CD8-positive, alpha-beta memory T cell (primary cell): Measurements from ENCODE around the gene S100A16. TPM values are rescaled to one million over a fixed set of nuclear protein-coding genes. Genes with fewer than 3 reads are reported as not detected.
A peak's percentile ranks its signal among the peaks of the same experiment; 100 is the strongest.

Experiments used
- CTCF ChIA-PET: fragments of 350-600 bp; sonication (Branson Sonifier 250); formaldehyde crosslinking; loops from one replicate; lab custom pipeline; 2021; ENCODE audit warnings: antibody characterized with exemption; lab: Charles Lee
- POLR2A ChIA-PET: fragments of 350-600 bp; sonication (Branson Sonifier 250); formaldehyde crosslinking; loops from one replicate; lab custom pipeline; 2021; ENCODE audit warnings: antibody characterized with exemption; lab: Charles Lee
- DNase-seq, 5 donors: peaks; one replicate each; pipeline versions ENCODE4 v3.0.0 to v3.0.0-alpha.2; 2020 to 2022; ENCODE audit warnings: mixed read lengths in 1 of 5
- H3K27ac ChIP-seq: one replicate; pipeline ENCODE4 v1.7.0; 2013; ENCODE audit warnings: low read depth, mild to moderate bottlenecking, low read length, moderate library complexity
- H3K27me3 ChIP-seq: 2 replicates; pipeline ENCODE4 v1.7.0; 2013; ENCODE audit warnings: low read length, mild to moderate bottlenecking; ENCODE audit not compliant: insufficient read depth, poor library complexity, severe bottlenecking
- H3K36me3 ChIP-seq: 2 replicates; pipeline ENCODE4 v1.7.0; 2013; ENCODE audit warnings: mild to moderate bottlenecking, low read length, moderate library complexity; ENCODE audit not compliant: insufficient read depth
- H3K4me1 ChIP-seq: 2 replicates; pipeline ENCODE4 v1.7.0; 2013; ENCODE audit warnings: mild to moderate bottlenecking, low read length, moderate library complexity; ENCODE audit not compliant: insufficient read depth
- H3K4me3 ChIP-seq: 2 replicates; pipeline ENCODE4 v1.7.0; 2013; ENCODE audit warnings: mild to moderate bottlenecking, low read length
- H3K9me3 ChIP-seq: 2 replicates; pipeline ENCODE4 v1.7.0; 2013; ENCODE audit warnings: mild to moderate bottlenecking, low read length
- H3K27ac Mint-ChIP-seq, 8 donors: one replicate each; pipeline ENCODE4 v1.8.0; 2020 to 2021; ENCODE audit warnings: mixed read lengths in 8 of 8, mild to moderate bottlenecking in 6 of 8, inconsistent platforms in 3 of 8, moderate library complexity in 3 of 8
- H3K27me3 Mint-ChIP-seq, 2 donors: one replicate each; pipeline ENCODE4 v1.8.0; 2020 to 2021; ENCODE audit warnings: mixed read lengths in 2 of 2, mild to moderate bottlenecking in 1 of 2, moderate library complexity in 1 of 2
- H3K36me3 Mint-ChIP-seq, 3 donors: one replicate each; pipeline ENCODE4 v1.8.0; 2020 to 2021; ENCODE audit warnings: mixed read lengths in 3 of 3, inconsistent platforms in 1 of 3, mild to moderate bottlenecking in 1 of 3
- H3K4me1 Mint-ChIP-seq, 3 donors: one replicate each; pipeline ENCODE4 v1.8.0; 2020 to 2021; ENCODE audit warnings: mixed read lengths in 3 of 3, inconsistent platforms in 1 of 3, mild to moderate bottlenecking in 1 of 3
- H3K4me3 Mint-ChIP-seq, 7 donors: one replicate each; pipeline ENCODE4 v1.8.0; 2020 to 2021; ENCODE audit warnings: mixed read lengths in 7 of 7, mild to moderate bottlenecking in 6 of 7, moderate library complexity in 4 of 7, inconsistent platforms in 2 of 7
- H3K9me3 Mint-ChIP-seq, 5 donors: one replicate each; pipeline ENCODE4 v1.8.0; 2020 to 2022; ENCODE audit warnings: mixed read lengths in 5 of 5, mild to moderate bottlenecking in 3 of 5, moderate library complexity in 2 of 5, inconsistent platforms in 1 of 5
- polyA plus RNA-seq: library from polyadenylated mRNA; unstranded; fragments of 300-500 nt; fragmentation: Illumina TruSeq; gene quantifications from one replicate; pipeline ENCODE4 v1.2.3, GENCODE V29; 2021
- total RNA-seq, 2 experiments: library from RNA; stranded (reverse); gene quantifications; one replicate each; pipeline ENCODE4 v1.2.3, GENCODE V29; 2021

S100A16 gene
- total and polyA plus RNA-seq, 3 experiments from 2014 or later: not detected

DNA sequence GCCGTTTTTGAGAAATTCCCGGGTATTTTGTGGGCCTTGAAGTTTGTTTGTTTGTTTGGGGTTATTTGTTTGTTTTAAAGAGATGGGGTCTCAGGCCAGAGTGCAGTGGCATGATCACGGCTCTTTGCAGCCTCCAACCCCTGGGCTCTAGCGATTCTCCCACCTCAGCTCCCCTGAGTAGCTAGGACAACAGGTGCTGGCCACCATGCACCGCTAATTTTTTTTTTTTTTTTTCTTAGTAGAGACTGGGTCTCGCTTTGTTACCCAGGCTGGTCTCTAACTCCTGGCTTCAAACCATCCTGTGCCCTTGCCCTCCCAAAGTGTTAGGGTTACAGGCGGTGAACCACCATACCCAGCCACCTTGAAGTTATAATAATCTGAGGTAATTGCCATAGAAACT is 22.9 kb upstream of the S100A16 start:
- H3K36me3 Mint-ChIP-seq: peaks cover 6 to 56% (median 6%) of the 10 kb centered on the region in 3 donors
- peaks cover 0 to 2% of the 10 kb centered on the region in 2 donors for H3K27me3 Mint-ChIP-seq
- peak overlapping the region; percentile 63 to 100 (median 89) for H3K27ac Mint-ChIP-seq
- Histone ChIP-seq H3K27me3 (no peaks in the 10 kb centered on the region), H3K27ac (no peak overlapping the region), H3K4me3 (no peak overlapping the region), H3K36me3 (peaks cover 35% of the 10 kb centered on the region), H3K9me3 (no peaks in the 10 kb centered on the region), H3K4me1 (peaks cover 37% of the 10 kb centered on the region)
- peaks cover 29 to 54% (median 46%) of the 10 kb centered on the region in 3 donors for H3K4me1 Mint-ChIP-seq
- peak overlapping the region; percentile 97 to 100 (median 99) for H3K4me3 Mint-ChIP-seq
- ChIA-PET CTCF (interaction anchor here (1.1 kb wide), 1 partner anchor 124 kb away, joined by 3 read pairs; no protein-coding TSS in a partner anchor), POLR2A (no interaction called here)
- no peaks in the 10 kb centered on the region for H3K9me3 Mint-ChIP-seq
- DNase-seq: no peak

DNA sequence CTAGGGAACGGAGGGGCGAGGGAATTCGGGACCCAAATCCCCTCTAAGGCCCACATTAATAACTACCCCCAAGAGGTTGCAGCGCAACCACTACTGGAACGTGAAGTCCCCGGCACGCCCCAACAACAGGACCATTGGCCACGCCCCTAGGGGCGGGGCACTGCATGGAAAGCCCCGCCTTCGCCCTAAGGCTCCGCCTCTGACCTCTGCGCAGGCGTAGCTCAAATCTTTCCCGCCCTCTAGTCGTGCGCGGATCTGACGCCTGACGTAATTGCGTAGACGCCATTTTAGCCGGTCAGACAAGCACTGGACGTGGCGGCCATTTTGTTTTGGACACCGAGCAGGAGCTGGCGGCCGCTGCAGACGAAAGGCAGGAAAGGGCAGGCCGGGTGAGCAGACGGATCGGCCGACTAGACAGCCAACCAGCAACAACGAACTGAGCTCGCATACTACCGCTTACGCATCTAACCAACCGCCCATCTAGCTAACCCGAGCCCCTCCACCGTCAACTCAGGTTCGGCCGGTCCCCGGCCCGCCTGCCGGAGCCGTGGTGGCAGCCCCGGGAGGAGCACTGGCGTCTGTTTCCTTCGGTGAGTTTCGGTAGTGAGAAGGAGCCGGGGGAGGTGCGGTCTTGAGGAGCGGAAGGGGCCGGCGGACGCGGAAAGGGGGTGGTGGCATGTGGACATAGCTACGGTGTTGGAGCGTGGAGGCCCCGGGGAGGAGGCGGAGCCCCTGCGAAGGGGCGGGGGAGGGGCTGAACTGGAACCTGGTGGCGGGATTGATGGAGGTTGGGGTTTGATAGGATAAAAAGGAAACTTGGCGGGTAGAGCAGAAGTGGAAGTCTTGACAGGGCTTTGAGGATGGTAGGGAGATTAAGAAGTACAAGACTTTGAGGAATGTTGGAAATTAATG is 21.1 kb upstream of the S100A16 start, which contains the start of gene CHTOP:
CHTOP (plus strand) TSS at position 313 of the 912 bp plus-strand sequence. CDS start 2,523 bp downstream, outside the sequence.
- H3K4me3 ChIP-seq: peak within 1 kb of the TSS; percentile 99
- CTCF ChIA-PET: interaction anchor here (0.8 to 1.6 kb wide), 8 partner anchors 9 to 1175 kb away, joined by 3 to 5 read pairs (median 3); partner anchors contain the start of gene RAB13
- peaks cover 29 to 48% (median 44%) of the 10 kb centered on the region in 3 donors for H3K4me1 Mint-ChIP-seq
- H3K27ac Mint-ChIP-seq: peak within 1 kb of the TSS; percentile 97 to 100 (median 100)
- no peaks in the 10 kb centered on the region for H3K9me3 ChIP-seq
- peaks cover 6 to 42% (median 6%) of the 10 kb centered on the region in 3 donors for H3K36me3 Mint-ChIP-seq
- no peaks in the 10 kb centered on the region for H3K9me3 Mint-ChIP-seq
- H3K27me3 Mint-ChIP-seq: peaks cover 0 to 2% of the 10 kb centered on the region in 2 donors
- H3K36me3 ChIP-seq: peaks cover 28% of the 10 kb centered on the region
- POLR2A ChIA-PET: interaction anchor here (0.5 to 2.2 kb wide), 20 partner anchors 9 to 586 kb away, joined by 3 to 24 read pairs (median 6); partner anchors contain the start of genes CREB3L4, ILF2, INTS3 and NPR1
- H3K4me1 ChIP-seq: peaks cover 31% of the 10 kb centered on the region
- peak within 1 kb of the TSS; percentile 100 for H3K27ac ChIP-seq
- DNase-seq: peak; percentile 89 to 98 (median 96)
- H3K4me3 Mint-ChIP-seq: peak within 1 kb of the TSS; percentile 97 to 100 (median 99)
- no peaks in the 10 kb centered on the region for H3K27me3 ChIP-seq

DNA sequence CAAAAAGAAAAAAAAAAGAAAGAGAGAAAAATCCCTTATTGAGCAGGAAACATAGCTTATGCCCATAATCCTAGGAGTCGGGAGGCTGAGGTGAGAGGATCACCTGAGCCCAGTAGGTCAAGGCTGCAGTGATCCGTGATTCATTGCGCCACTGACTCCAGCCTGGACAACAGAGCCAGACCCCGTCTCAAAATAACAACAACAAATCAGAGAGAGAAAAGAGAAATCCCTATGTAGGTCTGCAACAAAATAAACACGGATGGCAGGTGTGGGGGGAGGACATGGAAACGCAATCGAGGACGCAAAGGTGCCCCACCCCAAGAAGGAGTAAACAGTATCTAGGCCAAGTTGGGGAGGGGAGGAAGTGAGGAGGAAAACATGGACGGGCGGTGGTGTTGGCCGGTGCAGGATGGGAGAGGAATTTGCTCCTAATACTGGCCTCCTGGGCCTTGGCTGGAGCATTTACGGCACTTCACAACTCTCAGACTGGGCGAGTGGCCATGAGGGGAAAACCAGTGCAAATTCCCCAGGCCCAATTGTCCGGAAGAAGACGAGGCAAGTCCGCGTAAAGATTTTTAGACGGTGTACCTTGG is 20.3 kb upstream of the S100A16 start:
- peak overlapping the region; percentile 100 for H3K27ac ChIP-seq
- H3K4me1 Mint-ChIP-seq: peaks cover 29 to 44% (median 44%) of the 10 kb centered on the region in 3 donors
- peak overlapping the region; percentile 99 for H3K4me3 ChIP-seq
- H3K9me3 Mint-ChIP-seq: no peaks in the 10 kb centered on the region
- H3K27me3 Mint-ChIP-seq: peaks cover 0 to 2% of the 10 kb centered on the region in 2 donors
- CTCF ChIA-PET: interaction anchor here (0.8 to 2.1 kb wide), 5 partner anchors 10 to 122 kb away, joined by 3 to 5 read pairs (median 3); no protein-coding TSS in a partner anchor
- H3K36me3 ChIP-seq: peaks cover 24% of the 10 kb centered on the region
- H3K4me3 Mint-ChIP-seq: peak overlapping the region; percentile 97 to 100 (median 99)
- no peaks in the 10 kb centered on the region for H3K9me3 ChIP-seq
- peak overlapping the region; percentile 97 to 100 (median 100) for H3K27ac Mint-ChIP-seq
- peaks cover 30% of the 10 kb centered on the region for H3K4me1 ChIP-seq
- no peaks in the 10 kb centered on the region for H3K27me3 ChIP-seq
- POLR2A ChIA-PET: interaction anchor here (0.5 to 2.2 kb wide), 16 partner anchors 10 to 587 kb away, joined by 3 to 24 read pairs (median 8); partner anchors contain the start of genes CREB3L4, ILF2, INTS3 and NPR1
- DNase-seq: no peak
- H3K36me3 Mint-ChIP-seq: peaks cover 6 to 35% (median 6%) of the 10 kb centered on the region in 3 donors

DNA sequence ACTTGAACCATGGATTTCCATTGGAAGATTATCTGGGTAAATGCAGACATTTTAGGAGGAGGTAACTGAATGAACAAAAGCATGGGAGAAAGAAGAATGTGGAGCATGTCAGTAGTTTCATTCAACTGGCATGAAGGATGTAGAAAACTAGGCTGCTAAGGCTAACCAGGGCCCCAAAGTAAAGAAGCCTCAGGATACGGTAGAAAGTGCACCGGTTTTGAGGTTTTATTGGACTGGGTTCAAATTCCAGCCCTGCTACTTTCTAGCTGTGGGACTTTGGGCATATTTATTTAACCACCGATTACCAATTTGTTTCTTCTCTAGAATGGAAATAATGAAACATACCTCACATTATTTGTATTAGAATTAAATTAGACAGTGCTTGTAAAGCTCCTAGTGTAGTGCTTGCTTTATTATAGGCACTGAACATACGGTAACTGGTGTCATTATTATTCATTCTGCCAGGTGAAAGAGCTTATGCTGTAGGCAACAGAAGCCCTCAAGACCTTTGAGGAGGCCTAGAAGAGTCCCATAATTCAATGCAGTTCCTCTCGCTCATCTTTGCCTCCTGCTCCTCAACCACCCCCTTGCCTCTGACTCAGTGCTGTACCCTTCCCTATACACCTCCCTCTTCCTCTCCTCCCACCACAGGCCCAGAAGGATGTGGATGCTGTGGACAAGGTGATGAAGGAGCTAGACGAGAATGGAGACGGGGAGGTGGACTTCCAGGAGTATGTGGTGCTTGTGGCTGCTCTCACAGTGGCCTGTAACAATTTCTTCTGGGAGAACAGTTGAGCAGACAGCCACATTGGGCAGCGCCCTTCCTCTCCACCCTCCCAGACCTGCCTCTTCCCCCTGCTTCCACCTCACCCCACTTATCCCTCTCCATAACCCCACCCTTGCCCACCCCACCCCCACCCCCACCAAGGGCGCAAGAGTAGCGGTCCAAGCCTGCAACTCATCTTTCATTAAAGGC is 18.4 kb upstream of the S100A16 start:
- Mint-ChIP-seq H3K9me3 (no peaks in the 10 kb centered on the region), H3K36me3 (peaks cover 0 to 17% (median 0%) of the 10 kb centered on the region in 3 donors), H3K4me3 (peak overlapping the region in 2 of 7 donors; percentile 11 to 40)

DNA sequence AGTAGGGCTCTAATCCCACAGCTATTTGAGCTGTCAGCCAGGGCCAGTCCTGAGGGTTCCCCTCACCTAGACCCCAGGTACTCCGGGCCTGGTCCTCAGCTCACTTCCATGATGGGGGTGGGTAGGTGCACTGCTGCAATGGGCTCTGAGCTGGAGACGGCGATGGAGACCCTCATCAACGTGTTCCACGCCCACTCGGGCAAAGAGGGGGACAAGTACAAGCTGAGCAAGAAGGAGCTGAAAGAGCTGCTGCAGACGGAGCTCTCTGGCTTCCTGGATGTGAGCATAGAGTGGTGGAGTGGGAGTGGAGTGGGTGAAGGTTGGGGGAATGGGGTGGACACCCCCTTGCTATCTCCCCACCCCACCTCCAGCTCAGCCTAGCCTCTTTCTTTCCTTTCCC is 17.4 kb upstream of the S100A16 start:
- Histone ChIP-seq H3K27ac (no peak overlapping the region), H3K27me3 (no peaks in the 10 kb centered on the region), H3K4me3 (no peak overlapping the region), H3K4me1 (peaks cover 3% of the 10 kb centered on the region), H3K36me3 (no peaks in the 10 kb centered on the region), H3K9me3 (no peaks in the 10 kb centered on the region)
- Mint-ChIP-seq H3K27me3 (peaks cover 0 to 10% of the 10 kb centered on the region in 2 donors), H3K36me3 (peaks cover 0 to 9% (median 0%) of the 10 kb centered on the region in 3 donors), H3K9me3 (no peaks in the 10 kb centered on the region), H3K27ac (no peak overlapping the region), H3K4me3 (no peak overlapping the region), H3K4me1 (peaks cover 14 to 19% (median 19%) of the 10 kb centered on the region in 3 donors)
- ChIA-PET POLR2A (no interaction called here), CTCF (no interaction called here)
- no peak for DNase-seq

More for the DNA sequence above, 18.4 kb upstream of the S100A16 start:
- DNase-seq: no peak
- peaks cover 0 to 7% of the 10 kb centered on the region in 2 donors for H3K27me3 Mint-ChIP-seq
- no peak overlapping the region for H3K4me3 ChIP-seq
- H3K4me1 ChIP-seq: peaks cover 12% of the 10 kb centered on the region
- ChIA-PET POLR2A (interaction anchor here (0.6 kb wide), 1 partner anchor 13 kb away, joined by 4 read pairs; no protein-coding TSS in a partner anchor), CTCF (interaction anchor here (2.1 kb wide), 1 partner anchor 99 kb away, joined by 5 read pairs; no protein-coding TSS in a partner anchor)
- peak overlapping the region in 3 of 8 donors; percentile 22 to 88 (median 66) for H3K27ac Mint-ChIP-seq
- no peak overlapping the region for H3K27ac ChIP-seq
- H3K9me3 ChIP-seq: no peaks in the 10 kb centered on the region
- H3K36me3 ChIP-seq: peaks cover 5% of the 10 kb centered on the region
- H3K4me1 Mint-ChIP-seq: peaks cover 18 to 29% (median 28%) of the 10 kb centered on the region in 3 donors
- H3K27me3 ChIP-seq: no peaks in the 10 kb centered on the region

DNA sequence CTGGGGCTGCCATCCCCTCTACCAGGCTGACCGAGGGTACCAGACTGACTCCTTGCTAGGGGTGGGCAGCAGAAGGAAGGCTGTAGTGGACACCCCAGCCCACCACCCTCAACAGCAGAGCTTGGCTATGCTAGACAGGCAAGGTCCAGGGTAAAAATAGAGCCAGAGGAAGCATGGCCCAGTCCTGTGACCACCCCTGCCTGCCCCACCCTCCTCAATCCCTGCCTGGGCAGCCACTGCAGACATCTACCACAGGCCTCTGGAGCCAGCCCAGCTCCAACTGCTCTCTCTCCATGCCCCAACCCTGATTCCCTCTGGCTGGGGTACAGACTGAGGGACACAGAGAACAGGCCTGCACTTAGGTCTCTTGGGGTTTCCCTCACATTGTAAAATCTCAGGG is 17.0 kb upstream of the S100A16 start:
- peaks cover 13 to 16% (median 15%) of the 10 kb centered on the region in 3 donors for H3K4me1 Mint-ChIP-seq
- H3K4me3 Mint-ChIP-seq: no peak overlapping the region
- POLR2A ChIA-PET: no interaction called here
- H3K9me3 ChIP-seq: no peaks in the 10 kb centered on the region
- no peaks in the 10 kb centered on the region for H3K36me3 ChIP-seq
- H3K9me3 Mint-ChIP-seq: no peaks in the 10 kb centered on the region
- H3K4me1 ChIP-seq: no peaks in the 10 kb centered on the region
- H3K4me3 ChIP-seq: no peak overlapping the region
- no peak overlapping the region for H3K27ac Mint-ChIP-seq
- no peaks in the 10 kb centered on the region for H3K27me3 ChIP-seq
- CTCF ChIA-PET: no interaction called here
- no peak overlapping the region for H3K27ac ChIP-seq
- H3K27me3 Mint-ChIP-seq: peaks cover 0 to 10% of the 10 kb centered on the region in 2 donors
- peaks cover 0 to 7% (median 0%) of the 10 kb centered on the region in 3 donors for H3K36me3 Mint-ChIP-seq
- DNase-seq: no peak

- Histone ChIP-seq H3K4me1 (no peaks in the 10 kb centered on the region), H3K27ac (no peak overlapping the region), H3K36me3 (no peaks in the 10 kb centered on the region), H3K9me3 (no peaks in the 10 kb centered on the region), H3K4me3 (no peak overlapping the region), H3K27me3 (no peaks in the 10 kb centered on the region)
- peaks cover 0 to 4% (median 0%) of the 10 kb centered on the region in 3 donors for H3K36me3 Mint-ChIP-seq
- H3K4me1 Mint-ChIP-seq: peaks cover 10 to 14% (median 11%) of the 10 kb centered on the region in 3 donors
- no peaks in the 10 kb centered on the region for H3K9me3 Mint-ChIP-seq
- CTCF ChIA-PET: no interaction called here
- peak overlapping the region in 1 of 8 donors; percentile 87 for H3K27ac Mint-ChIP-seq
- DNase-seq: no peak
- POLR2A ChIA-PET: interaction anchor here (0.6 kb wide), 1 partner anchor 19 kb away, joined by 3 read pairs; no protein-coding TSS in a partner anchor
- H3K27me3 Mint-ChIP-seq: peaks cover 0 to 10% of the 10 kb centered on the region in 2 donors
- no peak overlapping the region for H3K4me3 Mint-ChIP-seq
Observed at GRCh38 chr1:153629343-153629665, 16.4 kb upstream of the S100A16 start.
